ENCODE results near the gene TCTN3.

- TF ChIP-seq EP300 (IDR thresholded peaks at IDR 0.05; ENCODE audit: borderline replicate concordance in 1 of 2, low read depth in 1 of 2, low read length in 1 of 2) (no peak), CTCF (IDR thresholded peaks at IDR 0.05) (no peak), MXI1 (IDR thresholded peaks at IDR 0.05; ENCODE audit: low read depth, low read length) (no peak), CHD2 (IDR thresholded peaks at IDR 0.05; ENCODE audit: low read length, partially characterized antibody) (no peak), TAF1 (IDR thresholded peaks at IDR 0.05; ENCODE audit: borderline replicate concordance, low read depth, low read length) (no peak), EZH2phosphoT487 (IDR thresholded peaks at IDR 0.05; ENCODE audit: borderline replicate concordance, low read depth) (no peak), RXRA (IDR thresholded peaks at IDR 0.05; ENCODE audit: borderline replicate concordance, low read depth) (no peak)
Measured at GRCh38 chr10:95640891-95641315, 52.8 kb downstream of the TCTN3 start.
